Measurements from ENCODE around the gene DPP7. TPM values are rescaled to one million over a fixed set of nuclear protein-coding genes. Genes with fewer than 3 reads are reported as not detected.
"Not testable (repeated sequence)": the region's sequence is repeated elsewhere in the genome, so short reads cannot be mapped to it uniquely, and the experiment has no call there.

The DPP7 gene
- polyA plus RNA-seq, 3 donors = 132 to 152 (median 140) TPM

- WGBS, 3 donors = 88 to 90% (median 89%) methylated on average over 26 of the region's 26 CpGs
- H3K27ac ChIP-seq (ENCODE audit: low read depth, low read length) = no peak overlapping the region
Observed at GRCh38 chr9:137066096-137066861, 48.3 kb downstream of the DPP7 start.

GRCh38 chr9:137065336-137065967 lies 49.1 kb downstream of the DPP7 start:
- no peak overlapping the region for H3K27ac ChIP-seq (ENCODE audit: low read depth, low read length)
- 92 to 95% (median 95%) methylated on average over 23 of the region's 23 CpGs for WGBS, 3 donors

- WGBS, 3 donors = 84 to 93% (median 84%) methylated on average over 11 to 12 of the region's 12 CpGs
- no peak overlapping the region for H3K27ac ChIP-seq (ENCODE audit: low read depth, low read length)
Observed at GRCh38 chr9:137064880-137065164, 49.7 kb downstream of the DPP7 start.

- no peak overlapping the region for H3K27ac ChIP-seq (ENCODE audit: low read depth, low read length)
- 46 to 51% (median 48%) methylated on average over 53 to 55 of the region's 55 CpGs for WGBS, 3 donors
Observed at GRCh38 chr9:137064027-137064879, 50.3 kb downstream of the DPP7 start.

GRCh38 chr9:137063311-137064026 lies 51.1 kb downstream of the DPP7 start:
- H3K27ac ChIP-seq (ENCODE audit: low read depth, low read length) = no peak overlapping the region
- 81 to 85% (median 83%) methylated on average over 19 to 26 of the region's 26 CpGs for WGBS, 3 donors

- H3K27ac ChIP-seq (ENCODE audit: low read depth, low read length) = not testable (repeated sequence)
- WGBS, 3 donors = 87 to 98% (median 97%) methylated on average over 5 to 7 of the region's 9 CpGs
Observed at GRCh38 chr9:137062798-137063197, 51.7 kb downstream of the DPP7 start.

- H3K27ac ChIP-seq (ENCODE audit: low read depth, low read length) = no peak overlapping the region
- 80 to 93% (median 81%) methylated on average over 15 of the region's 15 CpGs for WGBS, 3 donors
Observed at GRCh38 chr9:137062384-137062783, 52.1 kb downstream of the DPP7 start.

Other genes starting within 250 kb of the DPP7 start
- gene EDF1, start 248.4 kb downstream of the DPP7 start, polyA plus RNA-seq = 100 to 1,000 TPM; 351 to 391 (median 379) TPM
- gene TRAF2, start 228.2 kb downstream of the DPP7 start, polyA plus RNA-seq = 1 to 10 TPM; 4.0 to 7.2 (median 4.7) TPM
- 100 to 1,000 TPM; 102 to 173 (median 139) TPM for gene FBXW5, start 170.0 kb downstream of the DPP7 start, polyA plus RNA-seq
- 1 to 10 TPM in 1 of 3 donors, under 1 TPM in 1, not detected in 1; 0.85 to 1.1 TPM for gene C8G, start 169.5 kb downstream of the DPP7 start, polyA plus RNA-seq
- gene LCN12, start 162.5 kb downstream of the DPP7 start, polyA plus RNA-seq = 1 to 10 TPM in 1 of 3 donors, under 1 TPM in 1, not detected in 1; 0.67 to 1.4 TPM
- 100 to 1,000 TPM in 1 of 3 donors, 10 to 100 TPM in 2; 22.4 to 185 (median 74.9) TPM for gene PTGDS, start 137.2 kb downstream of the DPP7 start, polyA plus RNA-seq
- under 1 TPM in 2 of 3 donors, not detected in 1; 0.10 to 0.45 TPM for gene LCNL1, start 131.7 kb downstream of the DPP7 start, polyA plus RNA-seq
- gene PAXX, start 122.3 kb downstream of the DPP7 start, polyA plus RNA-seq = 10 to 100 TPM; 34.1 to 51.5 (median 49.1) TPM
- 1 to 10 TPM in 2 of 3 donors, under 1 TPM in 1; 0.33 to 3.0 (median 3.0) TPM for gene CLIC3, start 118.2 kb downstream of the DPP7 start, polyA plus RNA-seq
- 10 to 100 TPM; 15.8 to 42.9 (median 33.1) TPM for gene ABCA2, start 86.5 kb downstream of the DPP7 start, polyA plus RNA-seq
- gene FUT7, start 82.6 kb downstream of the DPP7 start, polyA plus RNA-seq = 1 to 10 TPM in 2 of 3 donors, under 1 TPM in 1; 0.10 to 1.5 (median 1.1) TPM
- gene NPDC1, start 68.6 kb downstream of the DPP7 start, polyA plus RNA-seq = 100 to 1,000 TPM in 2 of 3 donors, 10 to 100 TPM in 1; 45.3 to 213 (median 113) TPM
- 1 to 10 TPM in 2 of 3 donors, under 1 TPM in 1; 0.61 to 1.6 (median 1.3) TPM for gene ENTPD2, start 60.7 kb downstream of the DPP7 start, polyA plus RNA-seq
- under 1 TPM; 0.11 to 0.34 (median 0.18) TPM for gene SAPCD2, start 44.2 kb downstream of the DPP7 start, polyA plus RNA-seq
- gene UAP1L1, start 37.2 kb downstream of the DPP7 start, polyA plus RNA-seq = 1 to 10 TPM; 3.8 to 9.0 (median 6.0) TPM
- 10 to 100 TPM; 25.8 to 41.6 (median 31.2) TPM for gene MAN1B1, start 27.7 kb downstream of the DPP7 start, polyA plus RNA-seq
- gene GRIN1, start 24.4 kb upstream of the DPP7 start, polyA plus RNA-seq = under 1 TPM in 1 of 3 donors, not detected in 2; 0.26 TPM
- gene LRRC26, start 55.3 kb upstream of the DPP7 start, polyA plus RNA-seq = under 1 TPM in 2 of 3 donors, not detected in 1; 0.40 to 0.47 TPM
- gene TMEM210, start 57.3 kb upstream of the DPP7 start, polyA plus RNA-seq = not detected
- 10 to 100 TPM; 27.5 to 39.9 (median 38.6) TPM for gene ANAPC2, start 73.8 kb upstream of the DPP7 start, polyA plus RNA-seq
- gene SSNA1, start 73.9 kb upstream of the DPP7 start, polyA plus RNA-seq = 100 to 1,000 TPM in 1 of 3 donors, 10 to 100 TPM in 2; 70.9 to 103 (median 98.2) TPM
- 10 to 100 TPM in 1 of 3 donors, 1 to 10 TPM in 2; 4.3 to 67.8 (median 4.5) TPM for gene TPRN, start 86.0 kb upstream of the DPP7 start, polyA plus RNA-seq
- gene TMEM203, start 90.9 kb upstream of the DPP7 start, polyA plus RNA-seq = 10 to 100 TPM; 16.8 to 23.5 (median 22.8) TPM
- gene NDOR1, start 91.0 kb upstream of the DPP7 start, polyA plus RNA-seq = 1 to 10 TPM; 4.9 to 8.4 (median 8.2) TPM
- gene RNF208, start 107.5 kb upstream of the DPP7 start, polyA plus RNA-seq = 1 to 10 TPM; 2.8 to 4.0 (median 3.5) TPM
- under 1 TPM in 2 of 3 donors, not detected in 1; 0.20 to 0.88 TPM for gene CYSRT1, start 110.4 kb upstream of the DPP7 start, polyA plus RNA-seq
- under 1 TPM in 1 of 3 donors, not detected in 2; 0.18 TPM for gene RNF224, start 112.8 kb upstream of the DPP7 start, polyA plus RNA-seq
- under 1 TPM in 2 of 3 donors, not detected in 1; 0.04 to 0.06 TPM for gene SLC34A3, start 116.2 kb upstream of the DPP7 start, polyA plus RNA-seq
- gene TUBB4B, start 126.6 kb upstream of the DPP7 start, polyA plus RNA-seq = 100 to 1,000 TPM in 2 of 3 donors, 10 to 100 TPM in 1; 88.8 to 317 (median 145) TPM
- gene STPG3, start 136.6 kb upstream of the DPP7 start, polyA plus RNA-seq = under 1 TPM in 1 of 3 donors, not detected in 2; 0.16 TPM
- gene NELFB, start 140.6 kb upstream of the DPP7 start, polyA plus RNA-seq = 10 to 100 TPM; 36.1 to 38.9 (median 37.9) TPM
- 1 to 10 TPM; 2.1 to 5.8 (median 5.5) TPM for gene TOR4A, start 163.0 kb upstream of the DPP7 start, polyA plus RNA-seq
- 1 to 10 TPM; 2.3 to 5.9 (median 3.8) TPM for gene NRARP, start 187.5 kb upstream of the DPP7 start, polyA plus RNA-seq